GM12873 (cell line): ENCODE data around the gene RGP1.

Experiments used
- TF ChIP-seq, protein P1 (sequence below): IDR thresholded peaks from 2 replicates; pipeline ENCODE4 v1.5.1; 2012; ENCODE audit warnings: low read depth, mild to moderate bottlenecking, moderate library complexity, low read length, control low read depth; ENCODE audit not compliant: insufficient read depth; ENCODE audit errors: missing control alignments

The RGP1 gene

DNA sequence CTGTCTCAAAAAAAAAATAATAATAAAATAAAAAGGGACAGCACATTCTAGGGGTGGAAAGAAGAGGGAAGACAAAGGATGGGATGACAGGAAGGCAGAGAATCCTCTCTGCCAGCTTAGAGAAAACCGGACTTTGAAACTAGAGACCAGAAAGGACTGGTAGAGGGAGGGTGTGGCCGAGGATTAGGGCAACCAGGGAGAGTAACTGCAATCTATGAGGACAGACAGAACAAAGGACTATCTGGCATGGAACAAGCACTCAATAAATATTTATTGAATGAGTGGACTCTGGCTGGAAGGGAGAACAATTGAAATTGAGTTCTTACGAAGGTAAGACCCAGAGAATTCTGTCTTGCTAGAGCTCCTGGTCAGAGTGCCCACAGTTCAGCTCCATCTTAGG is 2.5 kb upstream of the RGP1 start:
- TF ChIP-seq, protein P1, sequence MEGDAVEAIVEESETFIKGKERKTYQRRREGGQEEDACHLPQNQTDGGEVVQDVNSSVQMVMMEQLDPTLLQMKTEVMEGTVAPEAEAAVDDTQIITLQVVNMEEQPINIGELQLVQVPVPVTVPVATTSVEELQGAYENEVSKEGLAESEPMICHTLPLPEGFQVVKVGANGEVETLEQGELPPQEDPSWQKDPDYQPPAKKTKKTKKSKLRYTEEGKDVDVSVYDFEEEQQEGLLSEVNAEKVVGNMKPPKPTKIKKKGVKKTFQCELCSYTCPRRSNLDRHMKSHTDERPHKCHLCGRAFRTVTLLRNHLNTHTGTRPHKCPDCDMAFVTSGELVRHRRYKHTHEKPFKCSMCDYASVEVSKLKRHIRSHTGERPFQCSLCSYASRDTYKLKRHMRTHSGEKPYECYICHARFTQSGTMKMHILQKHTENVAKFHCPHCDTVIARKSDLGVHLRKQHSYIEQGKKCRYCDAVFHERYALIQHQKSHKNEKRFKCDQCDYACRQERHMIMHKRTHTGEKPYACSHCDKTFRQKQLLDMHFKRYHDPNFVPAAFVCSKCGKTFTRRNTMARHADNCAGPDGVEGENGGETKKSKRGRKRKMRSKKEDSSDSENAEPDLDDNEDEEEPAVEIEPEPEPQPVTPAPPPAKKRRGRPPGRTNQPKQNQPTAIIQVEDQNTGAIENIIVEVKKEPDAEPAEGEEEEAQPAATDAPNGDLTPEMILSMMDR = no peak

GRCh38 chr9:35748242-35748857 is 737 bp upstream of the RGP1 start:
- TF ChIP-seq, protein P1 = no peak

- TF ChIP-seq, protein P1 = no peak
Observed at GRCh38 chr9:35749515-35750255, 598 bp downstream of the RGP1 start.

DNA sequence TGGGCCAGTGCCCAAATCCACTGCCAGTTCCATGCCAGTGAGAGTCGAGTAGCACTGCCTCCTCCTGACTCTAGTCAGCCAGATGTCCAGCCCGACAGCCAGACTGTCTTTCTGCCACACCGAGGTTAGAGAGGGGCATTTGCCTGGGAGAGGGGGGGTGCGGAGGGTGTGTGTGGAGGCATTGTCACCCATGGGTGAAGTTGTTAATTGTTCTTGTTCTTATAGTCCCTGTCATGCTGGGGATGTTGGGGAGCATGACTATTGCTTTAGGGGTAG is 1.1 kb downstream of the RGP1 start:
- TF ChIP-seq, protein P1 = no peak

- TF ChIP-seq, protein P1 = no peak
Observed at GRCh38 chr9:35753466-35753865, 4.4 kb downstream of the RGP1 start.

DNA sequence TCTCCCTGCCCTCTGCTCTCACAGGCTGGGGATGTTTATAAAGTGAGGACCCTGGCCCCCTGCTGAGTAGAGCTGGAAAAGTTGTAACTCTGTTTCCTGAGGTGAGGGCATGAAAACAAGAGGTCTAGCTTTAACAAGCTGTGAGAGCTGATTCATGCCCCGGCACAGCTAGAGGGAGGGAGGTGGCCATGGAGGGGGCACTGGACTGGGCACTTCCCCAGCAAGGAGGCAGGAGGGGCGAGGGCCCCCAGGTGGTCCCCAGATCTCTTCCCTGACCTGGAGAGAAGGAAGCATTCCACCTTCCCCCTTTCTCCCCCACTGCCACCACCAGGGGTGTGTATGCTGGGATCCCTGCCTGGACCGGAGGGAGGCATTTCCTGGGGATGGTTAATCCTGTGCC is 5.2 kb downstream of the RGP1 start, which contains the start of gene MSMP:
MSMP (minus strand) TSS at position 13 of the 400 bp plus-strand sequence. CDS start 147 bp downstream, outside the sequence.
- TF ChIP-seq, protein P1 = no peak

- TF ChIP-seq, protein P1 = no peak
Observed at GRCh38 chr9:35755071-35755470, 6.0 kb downstream of the RGP1 start.
